ENCODE results near the gene SCNN1A. TPM values are rescaled to one million over a fixed set of nuclear protein-coding genes. Genes with fewer than 3 reads are reported as not detected.

Gene SCNN1A
- total RNA-seq, 1 donor: 0.36 TPM

DNA sequence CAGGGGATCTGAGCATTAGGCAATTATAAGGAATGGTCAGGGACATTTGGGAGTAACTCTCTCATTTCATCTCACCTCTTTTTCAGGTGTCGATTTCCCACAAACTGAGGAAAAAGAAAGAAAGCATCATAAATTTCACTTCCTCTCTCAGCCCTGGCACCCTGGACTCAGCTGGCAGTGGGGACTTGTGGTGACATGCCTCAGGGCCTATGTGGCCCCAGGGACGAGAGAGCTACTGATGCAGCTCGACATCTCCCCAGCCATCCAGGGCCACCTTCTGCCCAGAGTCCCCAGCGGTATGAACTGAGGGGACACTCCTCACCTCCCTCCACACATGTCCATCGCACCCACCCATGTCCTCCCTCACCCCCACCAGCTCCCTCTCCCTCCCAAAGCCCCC lies 45.2 kb downstream of the SCNN1A start:
- H4K20me1 ChIP-seq (ENCODE audit: insufficient read depth, low read length): peaks cover 48% of the 10 kb centered on the region
- no peaks in the 10 kb centered on the region for H3K27me3 ChIP-seq (ENCODE audit: insufficient read depth, low read length)
- H3K9me3 ChIP-seq (ENCODE audit: low read depth, low read length): no peaks in the 10 kb centered on the region
- peaks cover 73% of the 10 kb centered on the region for H3K79me2 ChIP-seq (ENCODE audit: insufficient read depth, low read length)
- H3K4me1 ChIP-seq (ENCODE audit: insufficient read depth, low read length): peaks cover 50% of the 10 kb centered on the region
- TF ChIP-seq, protein P1, sequence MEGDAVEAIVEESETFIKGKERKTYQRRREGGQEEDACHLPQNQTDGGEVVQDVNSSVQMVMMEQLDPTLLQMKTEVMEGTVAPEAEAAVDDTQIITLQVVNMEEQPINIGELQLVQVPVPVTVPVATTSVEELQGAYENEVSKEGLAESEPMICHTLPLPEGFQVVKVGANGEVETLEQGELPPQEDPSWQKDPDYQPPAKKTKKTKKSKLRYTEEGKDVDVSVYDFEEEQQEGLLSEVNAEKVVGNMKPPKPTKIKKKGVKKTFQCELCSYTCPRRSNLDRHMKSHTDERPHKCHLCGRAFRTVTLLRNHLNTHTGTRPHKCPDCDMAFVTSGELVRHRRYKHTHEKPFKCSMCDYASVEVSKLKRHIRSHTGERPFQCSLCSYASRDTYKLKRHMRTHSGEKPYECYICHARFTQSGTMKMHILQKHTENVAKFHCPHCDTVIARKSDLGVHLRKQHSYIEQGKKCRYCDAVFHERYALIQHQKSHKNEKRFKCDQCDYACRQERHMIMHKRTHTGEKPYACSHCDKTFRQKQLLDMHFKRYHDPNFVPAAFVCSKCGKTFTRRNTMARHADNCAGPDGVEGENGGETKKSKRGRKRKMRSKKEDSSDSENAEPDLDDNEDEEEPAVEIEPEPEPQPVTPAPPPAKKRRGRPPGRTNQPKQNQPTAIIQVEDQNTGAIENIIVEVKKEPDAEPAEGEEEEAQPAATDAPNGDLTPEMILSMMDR (IDR thresholded peaks at IDR 0.05; ENCODE audit: extremely low read depth, low read depth, low read length): no peak
- H3K4me2 ChIP-seq (ENCODE audit: insufficient read depth, low read length): no peak overlapping the region
- DNase-seq (ENCODE audit: insufficient read length, low spot score, missing footprints): peak; percentile 36
- peaks cover 92% of the 10 kb centered on the region for H3K36me3 ChIP-seq (ENCODE audit: insufficient read depth, low read length)
- H3K27ac ChIP-seq (ENCODE audit: low read depth, low read length): peak overlapping the region; percentile 16
- H2AFZ ChIP-seq (ENCODE audit: low read length): no peak overlapping the region
- no peak overlapping the region for H3K4me3 ChIP-seq (ENCODE audit: insufficient read depth, low read length)

DNA sequence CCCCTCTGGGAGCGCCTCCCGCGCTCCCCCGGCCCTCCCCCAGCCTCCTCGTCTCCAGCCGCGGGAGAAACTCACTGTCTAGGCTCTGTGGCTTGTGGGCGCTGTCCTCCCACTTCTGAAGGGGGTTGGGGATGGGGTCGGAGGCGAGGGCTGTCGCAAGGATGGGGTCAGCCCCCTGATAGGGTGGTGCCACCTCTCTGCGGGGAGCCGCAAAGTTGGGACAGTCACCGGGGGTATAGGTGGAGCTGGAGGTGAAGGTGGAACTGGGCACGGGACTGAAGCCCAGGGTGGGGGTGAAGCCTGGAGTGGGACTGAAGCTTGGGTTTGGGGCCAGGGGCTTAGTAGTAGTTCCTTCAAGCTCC lies 45.7 kb downstream of the SCNN1A start:
- no peak overlapping the region for H2AFZ ChIP-seq (ENCODE audit: low read length)
- peak; percentile 42 for DNase-seq (ENCODE audit: insufficient read length, low spot score, missing footprints)
- H3K36me3 ChIP-seq (ENCODE audit: insufficient read depth, low read length): peaks cover 89% of the 10 kb centered on the region
- peak overlapping the region; percentile 16 for H3K27ac ChIP-seq (ENCODE audit: low read depth, low read length)
- peaks cover 46% of the 10 kb centered on the region for H4K20me1 ChIP-seq (ENCODE audit: insufficient read depth, low read length)
- peaks cover 68% of the 10 kb centered on the region for H3K79me2 ChIP-seq (ENCODE audit: insufficient read depth, low read length)
- no peak overlapping the region for H3K4me2 ChIP-seq (ENCODE audit: insufficient read depth, low read length)
- TF ChIP-seq, protein P1 (IDR thresholded peaks at IDR 0.05; ENCODE audit: extremely low read depth, low read depth, low read length): no peak
- H3K4me3 ChIP-seq (ENCODE audit: insufficient read depth, low read length): no peak overlapping the region
- no peaks in the 10 kb centered on the region for H3K9me3 ChIP-seq (ENCODE audit: low read depth, low read length)
- peaks cover 50% of the 10 kb centered on the region for H3K4me1 ChIP-seq (ENCODE audit: insufficient read depth, low read length)
- H3K27me3 ChIP-seq (ENCODE audit: insufficient read depth, low read length): no peaks in the 10 kb centered on the region

DNA sequence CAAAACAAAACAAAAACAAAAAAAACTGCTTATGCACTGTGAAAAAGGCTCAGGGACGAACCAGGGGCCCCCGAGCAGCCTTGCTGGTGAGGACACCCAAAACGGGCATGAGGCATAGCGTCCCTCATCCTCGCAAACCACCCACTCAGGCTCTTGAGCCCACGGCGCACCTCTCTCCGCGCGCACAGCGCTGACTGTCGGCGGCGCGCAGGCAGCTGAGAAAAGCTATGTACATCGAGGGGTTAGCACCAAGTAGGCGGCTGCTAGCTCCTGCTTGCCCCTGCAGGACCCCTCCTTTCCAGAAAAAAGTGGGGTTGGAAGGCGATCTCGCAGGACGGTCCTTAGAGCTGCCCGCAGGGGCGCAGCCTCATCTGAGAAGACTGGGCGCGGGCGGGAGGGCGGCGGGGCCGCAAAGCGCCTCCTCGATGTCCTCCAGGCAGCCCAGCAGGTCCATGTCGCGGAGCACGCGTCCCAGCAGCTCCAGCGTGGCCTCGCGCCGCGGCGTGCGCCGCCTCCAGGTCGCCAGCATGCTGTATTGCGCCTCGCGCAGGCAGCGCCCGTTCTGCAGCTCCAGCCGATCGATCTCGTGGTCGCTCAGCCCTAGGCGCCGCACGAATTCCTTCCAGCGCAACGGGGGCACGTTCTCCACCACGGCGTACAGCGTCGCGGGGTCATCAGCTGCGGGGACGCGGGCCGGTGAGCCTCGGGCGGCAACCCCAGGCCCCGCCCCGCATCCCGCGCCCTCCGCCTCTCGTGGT lies 46.2 kb downstream of the SCNN1A start:
- no peak overlapping the region for H3K4me3 ChIP-seq (ENCODE audit: insufficient read depth, low read length)
- H3K27ac ChIP-seq (ENCODE audit: low read depth, low read length): no peak overlapping the region
- no peak overlapping the region for H2AFZ ChIP-seq (ENCODE audit: low read length)
- TF ChIP-seq, protein P1 (IDR thresholded peaks at IDR 0.05; ENCODE audit: extremely low read depth, low read depth, low read length): no peak
- H3K4me1 ChIP-seq (ENCODE audit: insufficient read depth, low read length): peaks cover 49% of the 10 kb centered on the region
- H3K4me2 ChIP-seq (ENCODE audit: insufficient read depth, low read length): no peak overlapping the region
- H3K27me3 ChIP-seq (ENCODE audit: insufficient read depth, low read length): no peaks in the 10 kb centered on the region
- H3K36me3 ChIP-seq (ENCODE audit: insufficient read depth, low read length): peaks cover 88% of the 10 kb centered on the region
- peak; percentile 32 for DNase-seq (ENCODE audit: insufficient read length, low spot score, missing footprints)
- H3K9me3 ChIP-seq (ENCODE audit: low read depth, low read length): no peaks in the 10 kb centered on the region
- peaks cover 41% of the 10 kb centered on the region for H4K20me1 ChIP-seq (ENCODE audit: insufficient read depth, low read length)
- peaks cover 62% of the 10 kb centered on the region for H3K79me2 ChIP-seq (ENCODE audit: insufficient read depth, low read length)

DNA sequence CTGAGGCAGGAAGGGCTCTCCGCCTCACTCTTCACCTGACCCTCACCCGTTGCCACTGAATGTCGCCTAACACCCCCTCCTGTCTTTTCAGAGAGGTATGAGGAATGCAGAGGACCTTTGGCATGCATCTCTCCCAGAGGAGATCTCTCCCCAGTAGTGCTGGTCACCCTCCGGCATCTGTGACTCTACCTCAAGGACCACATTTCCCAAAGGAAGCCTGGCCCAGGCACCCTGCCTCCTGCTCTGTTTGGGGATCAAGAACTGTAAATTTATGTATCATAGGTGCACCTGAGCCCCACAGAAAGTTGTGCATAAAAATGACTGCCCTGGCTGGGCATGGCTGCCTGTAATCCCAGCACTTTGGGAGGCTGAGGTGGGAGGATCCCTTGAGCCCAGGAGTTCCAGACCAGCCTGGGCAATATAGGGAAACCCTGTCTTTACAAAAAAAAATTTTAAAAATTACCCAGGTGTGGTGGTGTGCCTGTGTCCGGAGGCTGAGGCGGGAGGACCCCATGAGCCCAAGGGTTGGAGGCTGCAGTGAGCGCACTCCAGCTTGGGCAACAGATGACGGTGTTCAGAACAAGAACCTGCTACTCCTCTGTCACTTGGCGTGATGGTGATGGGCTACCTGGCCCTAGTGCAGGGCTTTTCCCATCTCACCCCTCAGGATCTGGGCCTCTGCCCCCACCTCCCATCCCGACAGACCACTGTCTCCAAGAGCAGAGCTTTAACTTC lies 47.2 kb downstream of the SCNN1A start:
- H3K36me3 ChIP-seq (ENCODE audit: insufficient read depth, low read length): peaks cover 79% of the 10 kb centered on the region
- peak; percentile 91 for DNase-seq (ENCODE audit: insufficient read length, low spot score, missing footprints)
- H3K4me2 ChIP-seq (ENCODE audit: insufficient read depth, low read length): no peak overlapping the region
- no peaks in the 10 kb centered on the region for H3K27me3 ChIP-seq (ENCODE audit: insufficient read depth, low read length)
- H2AFZ ChIP-seq (ENCODE audit: low read length): no peak overlapping the region
- no peak overlapping the region for H3K4me3 ChIP-seq (ENCODE audit: insufficient read depth, low read length)
- H3K9me3 ChIP-seq (ENCODE audit: low read depth, low read length): no peaks in the 10 kb centered on the region
- peaks cover 53% of the 10 kb centered on the region for H3K79me2 ChIP-seq (ENCODE audit: insufficient read depth, low read length)
- TF ChIP-seq, protein P1 (IDR thresholded peaks at IDR 0.05; ENCODE audit: extremely low read depth, low read depth, low read length): no peak
- peaks cover 32% of the 10 kb centered on the region for H4K20me1 ChIP-seq (ENCODE audit: insufficient read depth, low read length)
- peak overlapping the region; percentile 10 for H3K27ac ChIP-seq (ENCODE audit: low read depth, low read length)
- H3K4me1 ChIP-seq (ENCODE audit: insufficient read depth, low read length): peaks cover 49% of the 10 kb centered on the region

Data from osteoblast (primary cell).